GM21576 (cell line): ENCODE results near the gene OPN1LW.
A peak's percentile ranks its signal among the peaks of the same experiment; 100 is the strongest.
"Not testable (repeated sequence)": the region's sequence is repeated elsewhere in the genome, so short reads cannot be mapped to it uniquely, and the experiment has no call there.

ENCODE experiments used
- ATAC-seq: cut with Tn5 transposase; IDR thresholded peaks from one replicate; pipeline ENCODE4 v1.9.1; 2021; ENCODE audit warnings: mild to moderate bottlenecking, moderate library complexity; ENCODE audit not compliant: unreplicated experiment

OPN1LW gene

DNA sequence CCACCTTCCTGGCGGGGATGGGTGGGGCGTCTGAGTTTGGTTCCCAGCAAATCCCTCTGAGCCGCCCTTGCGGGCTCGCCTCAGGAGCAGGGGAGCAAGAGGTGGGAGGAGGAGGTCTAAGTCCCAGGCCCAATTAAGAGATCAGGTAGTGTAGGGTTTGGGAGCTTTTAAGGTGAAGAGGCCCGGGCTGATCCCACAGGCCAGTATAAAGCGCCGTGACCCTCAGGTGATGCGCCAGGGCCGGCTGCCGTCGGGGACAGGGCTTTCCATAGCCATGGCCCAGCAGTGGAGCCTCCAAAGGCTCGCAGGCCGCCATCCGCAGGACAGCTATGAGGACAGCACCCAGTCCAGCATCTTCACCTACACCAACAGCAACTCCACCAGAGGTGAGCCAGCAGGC lies at the start of gene OPN1LW:
TSS of gene OPN1LW (plus strand) at position 234 of the 400 bp plus-strand sequence. CDS start at position 275, 41 bp downstream.
- ATAC-seq: not testable (repeated sequence)

DNA sequence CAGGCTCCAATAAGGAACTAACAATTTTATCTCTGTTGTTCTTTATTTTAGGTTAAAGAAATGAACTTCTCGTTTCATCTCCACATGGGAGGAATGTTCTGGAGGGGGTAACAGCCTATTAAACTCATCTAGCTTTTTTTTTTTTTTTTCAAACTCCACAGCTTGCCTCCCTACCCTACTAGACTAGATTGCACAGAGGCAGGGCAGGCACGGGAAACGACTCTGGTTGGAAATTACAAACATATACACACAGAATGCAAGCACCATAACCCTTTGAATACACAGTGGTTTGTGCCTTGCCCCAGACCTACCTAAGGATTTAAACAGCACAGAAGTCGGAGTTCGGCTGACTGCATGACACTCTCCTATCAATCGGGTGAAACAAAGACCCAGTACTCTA lies 49.2 kb upstream of the OPN1LW start:
- no peak for ATAC-seq

DNA sequence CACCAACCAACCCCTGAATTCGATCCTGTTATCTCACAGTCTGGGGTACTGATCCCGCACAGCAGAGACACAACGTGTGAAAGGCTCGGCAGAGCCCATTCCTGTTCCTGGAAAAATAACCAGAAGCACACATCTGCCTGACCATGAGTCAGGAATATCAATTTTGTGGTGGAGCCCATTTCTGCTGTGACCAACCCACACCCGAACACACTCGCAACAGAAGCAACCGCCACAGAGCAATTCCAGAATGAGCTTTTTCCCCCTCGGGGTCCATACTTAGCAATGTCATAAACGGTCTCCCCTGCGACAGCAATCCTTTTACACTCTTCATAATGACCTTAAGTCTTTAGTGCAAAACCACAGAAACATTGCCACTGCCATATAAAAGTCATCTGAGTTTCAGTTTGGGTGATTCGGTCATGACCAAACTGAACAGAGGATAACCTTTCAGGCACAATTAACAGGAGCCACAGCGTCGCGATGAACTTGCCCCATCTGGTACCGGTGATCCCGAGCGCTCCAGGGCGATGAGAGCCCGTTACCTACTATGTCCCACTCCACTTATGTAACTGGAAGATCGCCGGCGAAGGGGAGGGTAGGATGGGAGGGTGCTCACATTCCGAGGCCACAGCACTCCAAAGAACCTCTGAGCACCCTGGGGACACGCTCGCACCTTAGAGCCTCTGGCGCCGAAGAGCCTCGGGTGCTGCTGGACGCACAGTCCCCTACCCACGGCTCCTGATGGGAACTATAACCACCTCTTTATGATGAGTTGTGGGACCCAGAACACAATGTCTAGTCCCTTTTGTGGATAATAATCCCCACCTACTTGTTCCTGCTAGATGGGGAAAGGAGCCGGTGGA lies 47.7 kb upstream of the OPN1LW start:
- ATAC-seq: no peak

DNA sequence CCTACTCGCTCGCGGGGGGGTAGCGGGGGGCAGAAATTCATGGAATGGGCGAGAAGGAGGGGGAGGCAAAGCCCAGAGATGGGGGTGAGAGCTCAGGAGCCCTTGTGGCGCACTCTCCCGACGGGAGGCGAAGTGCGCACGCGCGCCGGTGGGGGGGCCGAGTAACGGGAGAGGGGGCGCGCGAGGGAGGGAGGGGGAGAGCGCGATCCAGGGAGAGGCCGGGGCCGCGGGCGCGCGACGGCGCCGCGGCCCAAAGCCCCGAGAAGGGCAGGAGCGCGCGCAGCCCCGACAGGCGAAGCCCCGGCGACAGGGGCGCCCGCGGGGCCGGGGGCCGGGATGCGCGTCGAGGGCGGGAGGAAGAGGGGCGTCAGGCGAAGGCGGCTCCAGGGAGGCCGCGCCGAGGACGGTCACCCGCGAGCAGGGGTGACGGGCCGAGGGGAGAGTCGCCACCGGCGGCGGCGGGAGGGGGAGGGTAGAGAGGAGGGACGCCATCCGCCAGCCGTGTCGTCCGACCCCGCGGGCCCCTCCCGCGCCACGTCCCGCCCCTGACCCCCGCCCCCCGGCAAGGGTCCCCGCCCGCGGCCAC lies 46.9 kb upstream of the OPN1LW start:
- peak; percentile 19 for ATAC-seq

DNA sequence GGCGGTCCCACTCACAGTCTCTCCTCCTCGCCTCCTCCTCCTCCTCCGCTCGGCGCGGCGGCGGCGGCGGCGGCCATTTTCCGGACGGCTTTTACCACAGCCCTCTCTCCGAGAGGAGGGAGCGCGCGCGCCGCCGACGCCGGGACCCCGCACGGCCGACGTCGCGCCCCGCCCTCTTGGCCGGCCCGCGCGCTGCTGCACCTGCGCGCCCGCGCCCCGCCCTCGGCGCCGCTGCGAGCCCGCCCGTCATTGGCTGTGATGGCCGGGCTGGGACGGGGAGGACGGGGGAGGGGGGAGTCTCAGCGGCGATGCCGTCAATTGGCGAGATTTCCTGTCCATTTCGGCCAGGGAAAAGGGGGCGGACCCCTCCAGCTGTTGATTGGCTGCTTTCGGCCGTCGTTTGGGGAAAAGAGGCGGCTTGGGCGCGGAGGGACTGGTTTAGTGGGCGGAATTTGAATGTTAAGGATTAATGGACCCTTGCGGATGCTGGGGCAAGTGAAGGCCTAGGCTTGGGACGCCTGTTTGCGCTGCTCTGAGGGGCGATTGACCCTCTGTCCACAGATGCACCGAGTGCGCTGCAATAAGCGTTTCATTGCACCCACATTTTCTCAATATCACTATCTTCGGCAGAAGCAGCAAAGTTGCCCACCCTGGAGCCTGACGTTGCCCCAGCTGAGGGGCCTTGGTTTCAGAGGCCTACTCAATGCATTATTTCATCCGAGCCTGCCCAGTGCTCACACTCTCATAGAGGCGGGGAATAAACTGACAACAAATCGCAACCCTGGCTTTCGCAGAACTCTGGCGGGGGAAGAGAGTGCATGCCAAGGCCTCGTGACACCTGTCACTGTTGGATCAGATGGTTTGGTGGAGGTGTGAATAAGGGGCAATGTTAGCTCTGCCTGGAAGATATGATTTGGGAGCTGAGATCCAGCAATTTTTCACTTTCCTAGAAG lies 46.2 kb upstream of the OPN1LW start, which contains the start of gene MECP2:
TSS of gene MECP2 (minus strand) at position 129 of the 953 bp plus-strand sequence.
- peak; percentile 69 for ATAC-seq

DNA sequence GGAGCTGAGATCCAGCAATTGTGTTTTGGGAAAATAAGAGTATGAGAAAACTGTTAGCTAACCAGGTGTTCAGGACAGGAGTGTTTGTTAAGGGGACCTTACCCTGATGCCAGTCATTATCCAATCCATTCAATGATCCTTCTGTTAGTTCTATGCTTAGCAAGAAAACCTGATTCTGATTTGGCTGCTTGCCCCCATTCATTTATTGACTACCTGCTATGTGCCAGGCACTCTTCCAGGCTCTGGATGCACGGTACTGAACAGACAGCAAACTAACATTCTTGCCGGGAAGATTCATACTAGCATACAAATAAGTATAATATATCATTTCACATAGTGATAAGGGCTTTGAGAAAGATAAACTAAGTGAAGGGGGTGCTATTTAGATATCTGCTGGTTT lies 45.5 kb upstream of the OPN1LW start:
- no peak for ATAC-seq

DNA sequence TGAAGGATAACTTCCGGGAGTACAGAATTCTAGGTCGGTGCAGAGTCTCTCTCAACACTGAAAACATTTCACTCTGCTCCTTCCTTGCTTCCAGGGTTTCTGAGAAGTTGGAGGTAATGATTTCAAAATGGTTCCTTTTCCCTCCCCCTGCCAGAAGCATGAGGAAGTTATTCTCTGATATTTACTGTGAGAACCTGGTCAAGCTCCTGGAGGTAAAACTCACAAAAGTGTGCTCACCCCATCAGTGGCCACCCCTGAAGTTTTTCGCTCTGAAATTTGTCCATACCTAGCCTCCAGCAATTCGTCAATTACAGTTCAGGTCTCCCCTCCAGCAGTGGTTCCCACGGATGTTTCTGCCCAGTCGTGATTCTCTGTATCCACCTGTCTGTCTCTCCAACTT lies 30.3 kb upstream of the OPN1LW start:
- no peak for ATAC-seq

DNA sequence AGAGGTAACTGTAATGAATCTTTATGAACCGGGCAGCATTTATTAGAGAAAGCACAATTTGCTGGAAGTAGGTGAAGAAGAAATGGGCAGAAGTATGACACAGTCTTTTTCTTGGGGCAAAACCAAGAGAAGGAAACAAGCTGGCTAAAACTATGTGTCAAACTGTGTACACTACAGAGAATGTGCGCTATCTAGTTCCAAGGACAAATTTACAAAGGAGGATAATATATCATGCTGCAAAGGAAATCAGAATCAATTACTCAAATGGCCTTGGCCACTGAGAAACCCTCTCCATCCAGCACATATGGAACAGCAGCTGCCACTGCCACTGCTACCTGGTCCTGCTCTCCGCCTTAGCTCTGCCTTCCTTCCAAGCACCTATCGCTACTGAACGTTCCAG lies 29.4 kb upstream of the OPN1LW start:
- no peak for ATAC-seq

DNA sequence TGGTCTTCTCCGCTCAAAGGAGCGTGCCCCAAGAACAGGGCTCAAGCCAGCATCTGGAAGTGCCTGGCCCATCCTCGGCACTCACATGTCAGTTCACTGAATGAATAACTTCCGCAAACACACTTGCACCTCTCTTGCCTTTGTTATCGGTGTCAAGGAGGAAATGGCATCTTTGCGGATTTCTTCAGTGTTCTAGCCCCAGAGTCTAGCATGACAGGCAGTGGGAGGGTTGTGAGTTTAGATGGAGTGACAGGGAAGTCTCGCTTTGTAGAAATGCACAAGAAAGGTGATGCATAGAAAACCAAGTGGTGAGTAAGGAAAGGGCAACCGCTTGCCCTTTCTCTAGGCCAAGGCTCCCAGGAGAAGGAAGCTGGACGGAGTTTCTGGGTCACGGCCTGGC lies 29.0 kb upstream of the OPN1LW start:
- ATAC-seq: no peak

DNA sequence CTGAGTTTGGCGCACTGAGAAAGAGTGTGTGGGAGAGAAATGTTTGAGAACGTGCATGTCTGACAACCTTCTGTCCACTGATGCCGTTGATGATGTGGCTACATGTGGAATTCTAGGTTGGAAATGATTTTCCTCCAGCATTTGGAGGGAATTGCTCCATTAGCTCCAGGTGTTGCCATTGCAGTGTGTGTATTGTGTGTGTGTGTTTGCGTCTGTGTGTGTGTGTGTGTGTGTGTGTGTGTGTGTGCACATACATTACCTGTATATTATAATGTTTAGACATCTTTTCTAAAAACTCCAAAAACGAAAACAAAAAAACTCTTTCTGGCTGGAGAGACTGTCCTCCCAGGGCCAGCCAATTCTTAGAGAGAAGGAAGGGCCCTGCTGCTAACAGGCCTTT lies 28.3 kb upstream of the OPN1LW start:
- ATAC-seq: no peak

DNA sequence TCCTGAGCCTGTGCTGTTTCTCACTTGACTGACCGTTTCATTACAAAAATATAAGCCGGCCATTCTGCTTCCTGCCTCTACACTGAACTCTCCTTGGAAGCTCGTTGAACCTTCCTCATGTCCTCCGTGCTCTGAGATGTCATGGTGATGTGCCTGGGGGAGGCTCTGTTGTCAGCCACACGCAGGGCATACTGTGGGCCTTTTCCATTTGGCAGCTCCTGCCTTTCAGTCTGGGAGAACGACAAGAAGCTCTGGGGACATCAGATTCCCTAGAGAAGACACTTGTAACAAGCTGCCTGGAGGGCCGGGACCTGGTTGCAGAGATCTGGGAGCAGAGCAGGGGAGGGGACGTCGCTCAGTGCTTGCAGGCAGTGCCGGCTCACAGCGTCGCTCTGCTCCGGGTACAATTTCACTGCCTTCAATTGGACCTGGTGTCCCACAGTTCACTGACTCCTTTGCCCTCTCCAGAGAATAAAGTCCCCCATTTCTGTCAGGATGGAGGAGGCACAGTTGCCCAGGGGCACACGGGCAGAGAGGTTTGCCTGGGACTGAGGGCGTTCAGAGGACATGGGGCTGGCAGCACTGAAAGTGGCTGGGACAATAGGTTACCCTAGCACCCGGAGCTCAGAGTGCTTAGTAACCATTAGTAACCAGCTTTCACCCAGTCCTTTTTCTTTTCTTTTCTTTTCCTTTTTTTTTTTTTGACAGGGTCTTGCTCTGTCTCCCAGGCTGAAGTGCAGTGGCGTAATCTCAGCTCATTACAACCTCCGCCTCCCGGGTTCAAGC lies 27.4 kb upstream of the OPN1LW start:
- no peak for ATAC-seq

DNA sequence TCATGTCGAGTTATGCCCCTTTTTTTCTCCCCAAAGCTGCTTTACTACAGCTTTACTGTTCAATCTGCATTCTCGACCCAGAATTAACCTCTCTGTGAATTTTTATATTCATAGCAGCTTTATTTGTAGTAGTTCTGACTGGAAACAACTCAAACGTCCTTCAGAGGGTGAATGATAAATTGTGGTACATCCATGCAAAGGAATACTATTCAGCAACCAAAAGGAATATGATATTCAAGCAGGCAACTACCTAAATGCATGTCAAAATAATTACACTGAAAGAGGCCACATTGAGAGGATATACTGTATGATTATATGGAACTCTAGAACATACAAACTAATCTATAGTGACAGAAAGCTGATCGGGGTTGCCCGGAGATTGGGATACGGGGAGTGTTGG lies 26.5 kb upstream of the OPN1LW start:
- ATAC-seq: no peak

DNA sequence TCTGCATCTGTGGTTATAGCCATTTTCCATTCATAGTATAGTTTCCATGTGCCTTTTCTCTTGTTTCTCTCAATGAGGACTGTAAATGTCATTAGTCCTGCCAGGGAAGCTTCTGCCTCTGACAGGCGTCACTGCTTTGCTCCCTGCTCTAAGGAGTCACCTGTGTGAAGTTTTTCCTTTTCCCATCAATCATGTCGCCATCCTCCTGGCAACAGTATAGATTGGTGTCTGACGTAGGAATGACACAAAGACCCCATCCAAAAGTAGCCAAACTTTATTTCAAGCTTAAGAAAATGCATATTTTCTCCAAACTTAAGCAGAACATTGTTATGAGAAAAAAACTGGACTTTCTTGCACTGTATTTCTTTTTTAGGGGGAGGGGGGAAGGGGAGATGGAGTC lies 23.5 kb upstream of the OPN1LW start:
- no peak for ATAC-seq

DNA sequence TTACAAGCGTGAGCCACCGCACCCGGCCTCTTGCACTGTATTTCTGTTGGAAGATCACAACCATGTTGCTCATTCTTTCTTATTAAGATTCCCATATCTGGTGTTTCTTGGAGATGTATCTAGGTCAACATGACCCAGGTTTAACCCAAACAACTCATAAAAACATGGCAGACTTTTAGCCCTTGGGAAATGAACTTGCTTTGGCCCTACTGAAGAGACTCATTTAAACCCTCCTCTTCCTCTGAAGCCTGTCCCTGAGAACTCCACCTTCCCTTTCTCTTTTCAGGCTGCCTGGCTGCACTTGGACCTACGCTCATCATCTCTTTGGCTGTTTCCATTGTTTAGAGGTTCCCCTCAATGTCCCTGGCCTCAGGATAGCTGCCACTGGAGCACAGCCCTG lies 22.8 kb upstream of the OPN1LW start:
- no peak for ATAC-seq

DNA sequence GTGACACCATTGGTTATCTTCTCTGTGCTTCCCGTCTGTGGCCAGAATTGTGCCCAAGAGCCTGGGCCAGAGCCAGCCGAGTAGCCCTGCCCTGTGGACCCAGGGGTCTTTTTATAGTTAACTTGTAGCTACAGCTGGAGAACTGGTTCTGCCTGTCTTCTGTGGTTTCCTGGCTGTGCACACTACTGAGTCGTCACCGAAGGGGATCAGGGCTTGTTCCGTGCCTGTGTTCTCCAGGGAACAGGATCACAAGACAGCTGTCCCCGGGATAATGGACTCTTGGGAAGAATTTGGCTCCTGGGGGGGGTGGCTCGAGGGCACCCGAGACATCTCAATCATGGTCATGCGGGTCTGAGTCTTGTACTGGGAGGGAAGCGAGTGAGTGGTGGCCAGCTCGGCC lies 22.1 kb upstream of the OPN1LW start:
- ATAC-seq: no peak

DNA sequence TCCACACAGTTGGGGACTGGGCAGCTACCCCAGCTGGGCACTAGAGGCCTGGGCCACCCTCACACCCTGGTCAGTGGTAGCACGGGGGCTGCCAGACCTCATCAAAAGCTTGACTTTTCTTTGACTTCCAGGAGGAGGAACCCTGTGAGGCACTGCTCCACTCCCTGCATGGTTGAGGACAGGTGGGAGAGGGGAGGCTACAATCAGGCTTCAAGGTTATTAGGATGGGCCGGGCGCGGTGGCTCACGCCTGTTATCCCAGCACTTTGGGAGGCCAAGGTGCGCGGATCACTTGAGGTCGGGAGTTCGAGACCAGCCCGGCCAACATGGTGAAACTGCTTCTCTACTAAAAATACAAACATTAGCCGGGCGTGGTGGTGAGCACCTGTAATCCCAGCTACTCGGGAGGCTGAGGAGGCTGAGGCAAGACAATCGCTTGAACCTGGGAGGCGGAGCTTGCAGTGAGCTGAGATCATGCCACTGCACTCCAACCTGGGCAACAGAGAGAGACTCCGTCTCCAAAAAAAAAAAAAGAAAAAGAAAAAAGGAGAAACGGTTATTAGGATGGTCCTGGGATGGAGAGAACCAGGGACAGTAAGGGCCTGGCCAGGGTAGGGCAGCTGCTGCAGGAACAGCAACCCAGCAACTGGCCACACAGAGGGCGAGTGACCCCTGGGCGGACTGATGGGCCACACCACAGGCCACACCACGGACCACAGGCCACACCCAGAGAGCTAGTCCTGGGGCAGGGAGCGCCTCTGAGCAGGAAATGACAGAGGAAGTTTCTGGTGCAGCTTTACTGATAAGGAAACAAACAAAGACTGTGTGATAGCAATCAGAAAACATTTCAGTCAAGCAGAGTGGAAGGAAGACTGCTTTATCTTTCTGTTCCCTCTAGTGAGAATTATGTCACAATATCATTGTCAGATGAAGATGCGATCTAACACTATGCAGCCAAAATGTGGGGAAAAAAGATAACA lies 20.5 kb upstream of the OPN1LW start:
- ATAC-seq: peak; percentile 52

DNA sequence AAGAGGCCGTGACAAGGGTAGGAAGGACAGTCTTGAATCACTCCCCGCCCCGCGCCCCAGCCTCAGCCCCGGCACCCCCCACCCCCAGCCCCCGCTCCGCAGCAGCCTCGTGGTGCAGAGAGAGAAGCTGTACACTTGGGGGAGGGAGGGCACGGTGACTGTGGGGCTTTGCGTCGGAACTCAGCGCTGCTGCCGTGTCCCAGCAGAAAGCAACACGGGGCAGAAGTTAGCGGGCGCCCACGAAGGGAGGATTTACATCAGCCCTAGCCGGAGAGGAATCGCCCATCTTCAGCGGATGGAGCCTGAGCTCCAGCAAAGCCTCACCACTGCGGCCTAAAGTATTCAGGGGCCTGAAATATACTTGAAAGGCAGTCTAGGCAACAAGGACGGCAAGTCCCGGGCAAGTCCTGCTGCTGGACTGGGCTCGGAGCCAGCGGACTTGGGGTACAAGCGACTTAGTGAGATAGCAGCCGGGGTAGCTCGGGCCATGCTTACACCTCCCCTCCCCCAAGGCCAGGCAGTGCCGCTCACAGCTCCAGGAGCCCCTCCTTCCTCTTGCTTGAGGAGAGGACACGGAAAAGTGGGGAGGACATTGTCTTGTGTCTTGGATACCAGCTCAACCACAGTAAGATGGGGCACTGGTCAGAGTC lies 18.5 kb upstream of the OPN1LW start:
- no peak for ATAC-seq

DNA sequence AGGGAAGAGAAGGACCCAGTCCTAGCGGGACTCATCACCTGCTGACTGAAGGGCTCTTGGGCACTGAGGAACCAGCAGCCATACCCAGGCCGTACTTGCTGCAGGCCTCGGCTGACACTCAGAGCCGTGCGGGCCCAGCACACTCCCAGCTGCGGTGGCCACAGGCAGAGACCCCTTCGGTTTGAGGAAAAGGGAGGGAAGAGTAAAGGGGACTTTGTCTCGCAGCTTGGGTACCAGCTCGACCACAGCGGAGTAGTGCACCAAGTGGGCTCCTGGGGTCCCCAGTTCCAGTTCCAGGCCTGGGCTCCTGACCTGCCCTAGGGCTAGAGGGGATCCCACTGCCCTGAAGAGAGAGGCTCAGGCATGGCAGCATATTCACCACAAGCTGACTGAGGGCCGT lies 17.9 kb upstream of the OPN1LW start:
- ATAC-seq: no peak

DNA sequence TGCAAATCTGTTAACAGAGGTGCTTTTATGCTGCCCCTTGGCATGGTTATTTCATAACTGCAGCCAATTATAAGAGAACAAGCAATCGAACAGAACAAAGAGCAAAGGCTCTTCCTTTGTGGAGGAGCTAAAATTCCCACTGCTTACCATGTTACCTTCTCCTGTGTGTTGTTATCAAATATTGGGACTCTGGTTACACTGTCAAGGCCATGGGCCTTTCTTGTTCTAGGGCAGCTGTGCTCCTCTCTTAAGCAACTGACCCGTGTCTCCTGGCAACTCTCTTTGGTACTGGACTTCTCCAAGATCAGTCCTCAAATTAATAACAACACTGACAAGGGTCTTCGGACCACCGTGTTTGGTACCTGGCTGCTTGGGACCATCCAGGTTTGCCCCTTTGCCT lies 12.1 kb upstream of the OPN1LW start:
- ATAC-seq: no peak
